ENCODE measurements around the gene ITIH2. TPM values are rescaled to one million over a fixed set of nuclear protein-coding genes. Genes with fewer than 3 reads are reported as not detected.

The ITIH2 gene
- total RNA-seq, 1 experiment from 2014 or later, result 0.57 TPM

DNA sequence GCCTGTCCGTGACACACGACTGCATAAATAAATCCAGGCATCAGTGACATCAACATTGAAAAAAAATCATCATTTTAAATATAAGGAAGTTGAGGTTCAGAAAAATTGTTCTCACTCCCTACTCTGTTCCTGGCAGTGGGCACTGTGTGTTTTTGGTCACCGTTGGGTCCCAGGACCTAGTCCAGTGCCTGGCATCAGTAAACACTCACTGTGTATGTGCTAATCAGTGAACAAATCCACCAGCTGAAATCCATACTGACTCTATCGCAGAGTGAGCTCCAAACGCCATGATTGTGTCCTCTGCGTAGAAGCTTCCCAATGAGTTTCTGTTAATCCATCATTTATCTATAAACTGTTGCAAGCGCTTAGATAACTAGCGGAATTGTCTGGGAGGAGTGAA, 41.2 kb downstream of the ITIH2 start:
- Histone ChIP-seq H3K27me3 (ENCODE audit: insufficient read depth, low read length) (no peaks in the 10 kb centered on the region), H3K4me3 (replicated peaks in 1 of 2; ENCODE audit: low read depth in 1 of 2, low read length in 2 of 2) (no peak overlapping the region), H3K27ac (ENCODE audit: low read depth, low read length) (no peak overlapping the region), H3K79me2 (ENCODE audit: insufficient read depth, low read length) (no peaks in the 10 kb centered on the region), H3K4me2 (ENCODE audit: low read length) (no peak overlapping the region), H3K9me3 (ENCODE audit: control insufficient read depth in 1 of 2, insufficient read depth in 1 of 2, low read depth in 1 of 2, low read length in 2 of 2) (no peaks in the 10 kb centered on the region), H4K20me1 (ENCODE audit: insufficient read depth) (no peaks in the 10 kb centered on the region), H3K9me2 (ENCODE audit: insufficient read depth) (no peaks in the 10 kb centered on the region), H3K36me3 (ENCODE audit: control insufficient read depth in 1 of 2, insufficient read depth in 2 of 2, low read length in 2 of 2) (no peaks in the 10 kb centered on the region), H2AFZ (ENCODE audit: low read depth, low read length, poor library complexity, severe bottlenecking) (no peak overlapping the region), H3K4me1 (ENCODE audit: control insufficient read depth in 1 of 2, insufficient read depth in 2 of 2, low read length in 2 of 2) (peaks cover 0 to 5% of the 10 kb centered on the region in 2 experiments; a peak in 2 of 4 replicates), H3K9ac (ENCODE audit: low read length) (no peak overlapping the region)
- ChIA-PET CTCF (no interaction called here), POLR2A (no interaction called here), RAD21 (ENCODE audit: low non-redundant PET in 1 of 2, low total read pairs in 2 of 2, uncharacterized antibody in 2 of 2, unreplicated experiment in 2 of 2) (no interaction called here)
- intact Hi-C loops (cut with micrococcal nuclease), result no loop called here
- ATAC-seq (no peak), DNase-seq (ENCODE audit: low read depth, low spot score) (no peak)
- no TSS peak for BruUV-seq (replicated peaks)
- TF ChIP-seq TCF7L2 (IDR thresholded peaks at IDR 0.05; ENCODE audit: borderline replicate concordance, extremely low read depth, insufficient read depth, insufficient read length) (no peak), SP1 (IDR thresholded peaks at IDR 0.05; ENCODE audit: low read depth) (no peak), EGR1 (IDR thresholded peaks at IDR 0.05; ENCODE audit: low read depth) (no peak), POLR2A (IDR thresholded peaks at IDR 0.05; ENCODE audit: borderline replicate concordance, extremely low read depth, insufficient read depth, insufficient read length) (no peak), POLR2AphosphoS5 (IDR thresholded peaks at IDR 0.05; ENCODE audit: low read depth, low read length) (no peak), SRF (IDR thresholded peaks at IDR 0.05; ENCODE audit: low read depth) (no peak), RAD21 (IDR thresholded peaks at IDR 0.05; ENCODE audit: low read depth) (no peak), CBX3 (IDR thresholded peaks at IDR 0.05; ENCODE audit: low read depth) (no peak), FOSL1 (IDR thresholded peaks at IDR 0.05; ENCODE audit: low read depth) (no peak), EZH2 (IDR thresholded peaks at IDR 0.05) (no peak), ELF1 (IDR thresholded peaks at IDR 0.05; ENCODE audit: borderline replicate concordance, low read depth) (no peak), EZH2phosphoT487 (IDR thresholded peaks at IDR 0.05; ENCODE audit: borderline replicate concordance) (no peak), ZFX (IDR thresholded peaks at IDR 0.05) (no peak), JUND (IDR thresholded peaks at IDR 0.05) (no peak)
- TF ChIP-seq, protein P1, sequence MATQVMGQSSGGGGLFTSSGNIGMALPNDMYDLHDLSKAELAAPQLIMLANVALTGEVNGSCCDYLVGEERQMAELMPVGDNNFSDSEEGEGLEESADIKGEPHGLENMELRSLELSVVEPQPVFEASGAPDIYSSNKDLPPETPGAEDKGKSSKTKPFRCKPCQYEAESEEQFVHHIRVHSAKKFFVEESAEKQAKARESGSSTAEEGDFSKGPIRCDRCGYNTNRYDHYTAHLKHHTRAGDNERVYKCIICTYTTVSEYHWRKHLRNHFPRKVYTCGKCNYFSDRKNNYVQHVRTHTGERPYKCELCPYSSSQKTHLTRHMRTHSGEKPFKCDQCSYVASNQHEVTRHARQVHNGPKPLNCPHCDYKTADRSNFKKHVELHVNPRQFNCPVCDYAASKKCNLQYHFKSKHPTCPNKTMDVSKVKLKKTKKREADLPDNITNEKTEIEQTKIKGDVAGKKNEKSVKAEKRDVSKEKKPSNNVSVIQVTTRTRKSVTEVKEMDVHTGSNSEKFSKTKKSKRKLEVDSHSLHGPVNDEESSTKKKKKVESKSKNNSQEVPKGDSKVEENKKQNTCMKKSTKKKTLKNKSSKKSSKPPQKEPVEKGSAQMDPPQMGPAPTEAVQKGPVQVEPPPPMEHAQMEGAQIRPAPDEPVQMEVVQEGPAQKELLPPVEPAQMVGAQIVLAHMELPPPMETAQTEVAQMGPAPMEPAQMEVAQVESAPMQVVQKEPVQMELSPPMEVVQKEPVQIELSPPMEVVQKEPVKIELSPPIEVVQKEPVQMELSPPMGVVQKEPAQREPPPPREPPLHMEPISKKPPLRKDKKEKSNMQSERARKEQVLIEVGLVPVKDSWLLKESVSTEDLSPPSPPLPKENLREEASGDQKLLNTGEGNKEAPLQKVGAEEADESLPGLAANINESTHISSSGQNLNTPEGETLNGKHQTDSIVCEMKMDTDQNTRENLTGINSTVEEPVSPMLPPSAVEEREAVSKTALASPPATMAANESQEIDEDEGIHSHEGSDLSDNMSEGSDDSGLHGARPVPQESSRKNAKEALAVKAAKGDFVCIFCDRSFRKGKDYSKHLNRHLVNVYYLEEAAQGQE (IDR thresholded peaks at IDR 0.05; ENCODE audit: low read depth), result no peak

Measured in HCT116 (cell line).